Subcutaneous abdominal adipose tissue (tissue), 5 donors: ENCODE data around the gene ASF1A.
A peak's percentile ranks its signal among the peaks of the same experiment; 100 is the strongest.

Source experiments
- H3K27ac ChIP-seq: one replicate; pipeline ENCODE4 v1.7.0; 2013; ENCODE audit warnings: low read depth, mild to moderate bottlenecking, inconsistent platforms, low read length, moderate library complexity
- H3K27me3 ChIP-seq, 5 donors: one replicate each; pipeline ENCODE4 v1.7.0; 2013; ENCODE audit warnings: low read length in 5 of 5, inconsistent platforms in 1 of 5; ENCODE audit not compliant: control insufficient read depth in 5 of 5, insufficient read depth in 4 of 5
- H3K36me3 ChIP-seq, 5 donors: one replicate each; pipeline ENCODE4 v1.7.0; 2013; ENCODE audit warnings: low read length in 5 of 5; ENCODE audit not compliant: control insufficient read depth in 5 of 5, insufficient read depth in 5 of 5
- H3K4me1 ChIP-seq, 5 donors: one replicate each; pipeline ENCODE4 v1.7.0; 2013; ENCODE audit warnings: low read length in 5 of 5, mild to moderate bottlenecking in 3 of 5, moderate library complexity in 1 of 5; ENCODE audit not compliant: control insufficient read depth in 5 of 5, insufficient read depth in 5 of 5
- H3K4me3 ChIP-seq, 5 donors: one replicate each; pipeline ENCODE4 v1.7.0; 2013; ENCODE audit warnings: low read length in 5 of 5, low read depth in 1 of 5
- H3K9ac ChIP-seq, 5 donors: one replicate each; pipeline ENCODE4 v1.7.0; 2013; ENCODE audit warnings: low read length in 5 of 5, mild to moderate bottlenecking in 4 of 5, moderate library complexity in 3 of 5
- H3K9me3 ChIP-seq, 5 donors: one replicate each; pipeline ENCODE4 v1.7.0; 2013; ENCODE audit warnings: low read length in 5 of 5; ENCODE audit not compliant: control insufficient read depth in 5 of 5
- donor health status: healthy.
- donor health status: healthy.
- donor health status: healthy.
- donor health status: healthy.
- donor health status: healthy.

ASF1A gene

GRCh38 chr6:118876814-118877213 is 17.1 kb upstream of the ASF1A start:
- Histone ChIP-seq H3K27ac (no peak overlapping the region), H3K4me1 (peaks cover 0 to 11% (median 8%) of the 10 kb centered on the region in 5 donors), H3K36me3 (no peaks in the 10 kb centered on the region), H3K27me3 (no peaks in the 10 kb centered on the region), H3K4me3 (no peak overlapping the region), H3K9me3 (no peaks in the 10 kb centered on the region), H3K9ac (no peak overlapping the region)

- Histone ChIP-seq H3K27ac (no peak overlapping the region), H3K27me3 (no peaks in the 10 kb centered on the region)
Measured at GRCh38 chr6:118877806-118878205, 16.1 kb upstream of the ASF1A start.

GRCh38 chr6:118881440-118882313 is 12.3 kb upstream of the ASF1A start:
- Histone ChIP-seq H3K27me3 (no peaks in the 10 kb centered on the region), H3K9me3 (no peaks in the 10 kb centered on the region), H3K9ac (no peak overlapping the region), H3K4me1 (peaks cover 0 to 17% (median 13%) of the 10 kb centered on the region in 5 donors), H3K36me3 (no peaks in the 10 kb centered on the region), H3K4me3 (peak overlapping the region in 1 of 5 donors; percentile 29), H3K27ac (no peak overlapping the region)

More at GRCh38 chr6:118877806-118878205, 16.1 kb upstream of the ASF1A start:
- Histone ChIP-seq H3K9ac (no peak overlapping the region), H3K4me1 (peaks cover 0 to 16% (median 13%) of the 10 kb centered on the region in 5 donors), H3K4me3 (no peak overlapping the region), H3K9me3 (no peaks in the 10 kb centered on the region), H3K36me3 (no peaks in the 10 kb centered on the region)

GRCh38 chr6:118882314-118882905 is 11.5 kb upstream of the ASF1A start:
- no peaks in the 10 kb centered on the region for H3K27me3 ChIP-seq
- H3K9me3 ChIP-seq: no peaks in the 10 kb centered on the region
- no peak overlapping the region for H3K9ac ChIP-seq
- no peak overlapping the region for H3K4me3 ChIP-seq
- no peak overlapping the region for H3K27ac ChIP-seq
- peaks cover 0 to 17% (median 13%) of the 10 kb centered on the region in 5 donors for H3K4me1 ChIP-seq
- no peaks in the 10 kb centered on the region for H3K36me3 ChIP-seq

- Histone ChIP-seq H3K9me3 (no peaks in the 10 kb centered on the region), H3K27me3 (no peaks in the 10 kb centered on the region), H3K9ac (no peak overlapping the region), H3K27ac (no peak overlapping the region), H3K4me3 (no peak overlapping the region), H3K4me1 (peaks cover 0 to 10% (median 4%) of the 10 kb centered on the region in 5 donors), H3K36me3 (no peaks in the 10 kb centered on the region)
Measured at GRCh38 chr6:118886641-118887040, 7.3 kb upstream of the ASF1A start.

GRCh38 chr6:118889163-118889562 is 4.8 kb upstream of the ASF1A start:
- no peaks in the 10 kb centered on the region for H3K36me3 ChIP-seq
- H3K9ac ChIP-seq: no peak overlapping the region

GRCh38 chr6:118890997-118891790 is 2.8 kb upstream of the ASF1A start:
- Histone ChIP-seq H3K9ac (no peak overlapping the region), H3K36me3 (no peaks in the 10 kb centered on the region), H3K27ac (no peak overlapping the region), H3K9me3 (no peaks in the 10 kb centered on the region), H3K27me3 (no peaks in the 10 kb centered on the region), H3K4me3 (no peak overlapping the region), H3K4me1 (peaks cover 0 to 22% (median 18%) of the 10 kb centered on the region in 5 donors)

More at GRCh38 chr6:118889163-118889562, 4.8 kb upstream of the ASF1A start:
- H3K4me3 ChIP-seq: no peak overlapping the region
- no peaks in the 10 kb centered on the region for H3K27me3 ChIP-seq
- peaks cover 0 to 14% (median 13%) of the 10 kb centered on the region in 5 donors for H3K4me1 ChIP-seq
- H3K27ac ChIP-seq: no peak overlapping the region
- H3K9me3 ChIP-seq: no peaks in the 10 kb centered on the region

- Histone ChIP-seq H3K36me3 (no peaks in the 10 kb centered on the region), H3K27me3 (no peaks in the 10 kb centered on the region), H3K4me3 (peak overlapping the region; percentile 75 to 96 (median 93)), H3K4me1 (peaks cover 0 to 22% (median 19%) of the 10 kb centered on the region in 5 donors), H3K9me3 (no peaks in the 10 kb centered on the region), H3K9ac (peak overlapping the region in 3 of 5 donors; percentile 54 to 89 (median 65)), H3K27ac (peak overlapping the region; percentile 74)
Measured at GRCh38 chr6:118892355-118892991, 1.5 kb upstream of the ASF1A start.

GRCh38 chr6:118893064-118893806 is 717 bp upstream of the ASF1A start:
- Histone ChIP-seq H3K4me3 (peak overlapping the region; percentile 75 to 96 (median 93)), H3K9me3 (no peaks in the 10 kb centered on the region), H3K36me3 (peaks cover 0 to 2% (median 0%) of the 10 kb centered on the region in 5 donors), H3K9ac (peak overlapping the region; percentile 1 to 89 (median 65)), H3K27me3 (no peaks in the 10 kb centered on the region), H3K27ac (peak overlapping the region; percentile 74), H3K4me1 (peaks cover 0 to 22% (median 19%) of the 10 kb centered on the region in 5 donors)
